ENCODE results near the gene PIP5K1C. TPM values are rescaled to one million over a fixed set of nuclear protein-coding genes. Genes with fewer than 3 reads are reported as not detected.
A peak's percentile ranks its signal among the peaks of the same experiment; 100 is the strongest.

PIP5K1C gene
- total and polyA plus RNA-seq, 7 donors: 8.7 to 22.4 (median 16.3) TPM

- ATAC-seq: no peak
- Histone ChIP-seq H3K4me3 (no peak overlapping the region), H3K36me3 (ENCODE audit: insufficient read depth in 1 of 2, low read depth in 1 of 2) (no peaks in the 10 kb centered on the region), H3K4me1 (no peaks in the 10 kb centered on the region), H3K27ac (no peak overlapping the region), H3K9me3 (no peaks in the 10 kb centered on the region), H3K27me3 (ENCODE audit: insufficient read depth in 3 of 3, low read length in 2 of 3) (no peaks in the 10 kb centered on the region)
- intact Hi-C loops (cut with DNase I): no loop called here
- no peak for TF ChIP-seq CTCF (IDR thresholded peaks at IDR 0.05)
- DNase-seq: no peak
- WGBS, 3 donors: 78 to 89% (median 87%) methylated on average over 8 of the region's 8 CpGs
Observed at GRCh38 chr19:3684817-3685410, 15.4 kb downstream of the PIP5K1C start.

GRCh38 chr19:3684054-3684816 lies 16.0 kb downstream of the PIP5K1C start:
- Histone ChIP-seq H3K4me1 (no peaks in the 10 kb centered on the region), H3K4me3 (no peak overlapping the region), H3K9me3 (no peaks in the 10 kb centered on the region), H3K36me3 (ENCODE audit: insufficient read depth in 1 of 2, low read depth in 1 of 2) (no peaks in the 10 kb centered on the region), H3K27me3 (ENCODE audit: insufficient read depth in 3 of 3, low read length in 2 of 3) (no peaks in the 10 kb centered on the region), H3K27ac (no peak overlapping the region)
- no peak for TF ChIP-seq CTCF (IDR thresholded peaks at IDR 0.05)
- DNase-seq (no peak), ATAC-seq (no peak)
- intact Hi-C loops (cut with DNase I): no loop called here
- WGBS, 3 donors: 76 to 85% (median 79%) methylated on average over 23 of the region's 23 CpGs

- Histone ChIP-seq H3K27me3 (ENCODE audit: insufficient read depth in 3 of 3, low read length in 2 of 3) (no peaks in the 10 kb centered on the region), H3K4me1 (no peaks in the 10 kb centered on the region), H3K4me3 (no peak overlapping the region), H3K9me3 (no peaks in the 10 kb centered on the region), H3K36me3 (ENCODE audit: insufficient read depth in 1 of 2, low read depth in 1 of 2) (no peaks in the 10 kb centered on the region), H3K27ac (peak overlapping the region; percentile 19)
- intact Hi-C loops (cut with DNase I): no loop called here
- DNase-seq (no peak), ATAC-seq (peak; percentile 23 to 71 (median 38))
- 64 to 71% (median 66%) methylated on average over 21 to 26 of the region's 26 CpGs for WGBS, 3 donors
- TF ChIP-seq CTCF (IDR thresholded peaks at IDR 0.05): no peak
Observed at GRCh38 chr19:3683405-3684053, 16.7 kb downstream of the PIP5K1C start.

- ATAC-seq: peak in 1 of 4 donors; percentile 34
Observed at GRCh38 chr19:3682741-3683404, 17.4 kb downstream of the PIP5K1C start.

More at GRCh38 chr19:3682741-3683404, 17.4 kb downstream of the PIP5K1C start:
- DNase-seq: no peak
- no peak for TF ChIP-seq CTCF (IDR thresholded peaks at IDR 0.05)
- H3K36me3 ChIP-seq (ENCODE audit: insufficient read depth in 1 of 2, low read depth in 1 of 2): no peaks in the 10 kb centered on the region
- no peak overlapping the region for H3K4me3 ChIP-seq
- H3K27ac ChIP-seq: peak overlapping the region; percentile 19
- intact Hi-C loops (cut with DNase I): no loop called here
- WGBS, 3 donors: 67 to 75% (median 72%) methylated on average over 15 to 17 of the region's 17 CpGs
- no peaks in the 10 kb centered on the region for H3K9me3 ChIP-seq
- no peaks in the 10 kb centered on the region for H3K27me3 ChIP-seq (ENCODE audit: insufficient read depth in 3 of 3, low read length in 2 of 3)
- H3K4me1 ChIP-seq: no peaks in the 10 kb centered on the region
